GM23338 (cell line): ENCODE results near the gene NAT8L. TPM values are rescaled to one million over a fixed set of nuclear protein-coding genes. Genes with fewer than 3 reads are reported as not detected.

ENCODE experiments used
- ATAC-seq: fragments of 200-7000 bp; cut with Tn5 transposase; 3 replicates; pipeline ENCODE4 v1.9.1; 2020
- DNase-seq: peaks from one replicate; pipeline ENCODE4 v3.0.0-alpha.2; 2015; ENCODE audit warnings: low spot score
- H2AFZ ChIP-seq: fragments of 200-600 bp; sonication (generic); 2 replicates; pipeline ENCODE4 v1.8.0; 2016; ENCODE audit warnings: antibody characterized with exemption, mild to moderate bottlenecking, moderate library complexity
- H3F3A ChIP-seq: fragments of 200-600 bp; sonication (generic); replicated peaks from 2 replicates; pipeline ENCODE4 v1.8.0; 2017; ENCODE audit warnings: antibody characterized with exemption, mixed run types, low read depth
- H3K27ac ChIP-seq: fragments of 200-600 bp; sonication (generic); 2 replicates; pipeline ENCODE4 v1.6.1; 2016; ENCODE audit warnings: low read depth
- H3K27me3 ChIP-seq: fragments of 200-600 bp; sonication (generic); 2 replicates; pipeline ENCODE4 v1.8.0; 2016; ENCODE audit warnings: mild to moderate bottlenecking, mixed run types, moderate library complexity; ENCODE audit not compliant: insufficient read depth
- H3K36me3 ChIP-seq: fragments of 200-600 bp; sonication (generic); 2 replicates; pipeline ENCODE4 v1.8.0; 2016; ENCODE audit warnings: mild to moderate bottlenecking; ENCODE audit not compliant: insufficient read depth
- H3K4me1 ChIP-seq: fragments of 200-600 bp; sonication (generic); 2 replicates; pipeline ENCODE4 v1.8.0; 2016; ENCODE audit warnings: mild to moderate bottlenecking, moderate library complexity; ENCODE audit not compliant: insufficient read depth
- H3K4me2 ChIP-seq: fragments of 200-600 bp; sonication (generic); 2 replicates; pipeline ENCODE4 v1.7.1; 2017; ENCODE audit warnings: mixed run types
- H3K4me3 ChIP-seq: fragments of 200-600 bp; sonication (generic); 2 replicates; pipeline ENCODE4 v1.6.1; 2016; ENCODE audit warnings: mixed run types
- H3K79me2 ChIP-seq: fragments of 200-600 bp; sonication (generic); replicated peaks from 2 replicates; pipeline ENCODE4 v1.8.0; 2017; ENCODE audit warnings: mild to moderate bottlenecking; ENCODE audit not compliant: insufficient read depth
- H3K9me2 ChIP-seq: fragments of 200-600 bp; sonication (generic); 2 replicates; pipeline ENCODE4 v1.8.0; 2017; ENCODE audit not compliant: insufficient read depth
- H4K20me1 ChIP-seq: fragments of 200-600 bp; sonication (generic); replicated peaks from 2 replicates; pipeline ENCODE4 v1.8.0; 2017; ENCODE audit warnings: mild to moderate bottlenecking; ENCODE audit not compliant: insufficient read depth
- H3K27ac Mint-ChIP-seq: 2 replicates; pipeline ENCODE4 v1.8.0; 2020; ENCODE audit warnings: inconsistent platforms, mild to moderate bottlenecking, moderate library complexity, mixed read lengths
- H3K27me3 Mint-ChIP-seq: 3 replicates; pipeline ENCODE4 v1.8.0; 2022; ENCODE audit warnings: low read depth, mild to moderate bottlenecking, moderate library complexity, mixed read lengths, inconsistent platforms; ENCODE audit not compliant: insufficient read depth, poor library complexity
- H3K36me3 Mint-ChIP-seq: 3 replicates; pipeline ENCODE4 v1.8.0; 2021; ENCODE audit warnings: low read depth, mild to moderate bottlenecking, inconsistent platforms, moderate library complexity, mixed read lengths
- H3K4me1 Mint-ChIP-seq: 3 replicates; pipeline ENCODE4 v1.8.0; 2020; ENCODE audit warnings: mild to moderate bottlenecking, inconsistent platforms, mixed read lengths
- H3K4me3 Mint-ChIP-seq: 3 replicates; pipeline ENCODE4 v1.8.0; 2021; ENCODE audit warnings: moderate library complexity, mild to moderate bottlenecking, inconsistent platforms, mixed read lengths
- H3K9me3 Mint-ChIP-seq: 3 replicates; pipeline ENCODE4 v1.8.0; 2020; ENCODE audit warnings: moderate library complexity, mild to moderate bottlenecking, inconsistent platforms, mixed read lengths
- CREB1 ChIP-seq: fragments of 250-450 bp; sonication (Bioruptor Pico); IDR thresholded peaks from 2 replicates; pipeline ENCODE4 v1.5.0; 2020; ENCODE audit warnings: low read depth, mild to moderate bottlenecking, moderate library complexity
- CTCF ChIP-seq, 2 experiments: fragments of 200-600 bp in 1 of 2; sonication (generic) in 1 of 2; conservative IDR thresholded peaks; 2 replicates each; pipeline versions ENCODE4 v1.5.1 to v1.6.1; 2016 to 2017; ENCODE audit warnings: antibody characterized with exemption in 2 of 2, low read depth in 2 of 2, mild to moderate bottlenecking in 2 of 2, moderate library complexity in 1 of 2
- ETS1 ChIP-seq: IDR thresholded peaks from 2 replicates; pipeline ENCODE4 v1.6.1; 2016; ENCODE audit warnings: antibody characterized with exemption
- EZH2 ChIP-seq: fragments of 200-600 bp; sonication (generic); IDR thresholded peaks from one replicate; pipeline ENCODE4 v1.8.0; 2017; ENCODE audit warnings: antibody characterized with exemption, mild to moderate bottlenecking, low read depth; ENCODE audit not compliant: unreplicated experiment
- EZH2phosphoT487 ChIP-seq: fragments of 200-600 bp; sonication (generic); IDR thresholded peaks from one replicate; pipeline ENCODE4 v1.8.1; 2018; ENCODE audit warnings: antibody characterized with exemption; ENCODE audit not compliant: unreplicated experiment
- JUNB ChIP-seq: IDR thresholded peaks from one replicate; pipeline ENCODE4 v1.6.1; 2016; ENCODE audit warnings: antibody characterized with exemption; ENCODE audit not compliant: unreplicated experiment
- NANOG ChIP-seq: IDR thresholded peaks from 2 replicates; pipeline ENCODE4 v1.6.1; 2016; ENCODE audit warnings: antibody characterized with exemption, borderline replicate concordance
- POLR2AphosphoS5 ChIP-seq: IDR thresholded peaks from 2 replicates; pipeline ENCODE4 v1.6.1; 2016; ENCODE audit warnings: antibody characterized with exemption, low read depth
- REST ChIP-seq: IDR thresholded peaks from one replicate; pipeline ENCODE4 v1.6.1; 2018; ENCODE audit warnings: antibody characterized with exemption; ENCODE audit not compliant: unreplicated experiment
- STAT1 ChIP-seq: IDR thresholded peaks from one replicate; pipeline ENCODE4 v1.6.1; 2016; ENCODE audit warnings: antibody characterized with exemption; ENCODE audit not compliant: unreplicated experiment
- ZNF114 ChIP-seq: fragments of 250-450 bp; sonication (Bioruptor Pico); IDR thresholded peaks from 2 replicates; pipeline ENCODE4 v1.5.0; 2020; ENCODE audit warnings: mild to moderate bottlenecking, moderate library complexity
- ZNF331 ChIP-seq: fragments of 250-450 bp; sonication (Bioruptor Pico); IDR thresholded peaks from 2 replicates; pipeline ENCODE4 v1.5.0; 2020; ENCODE audit warnings: low read depth, mild to moderate bottlenecking, moderate library complexity
- ZNF462 ChIP-seq: fragments of 250-450 bp; sonication (Bioruptor Pico); IDR thresholded peaks from 2 replicates; pipeline ENCODE4 v1.5.0; 2020; ENCODE audit warnings: mild to moderate bottlenecking, moderate library complexity
- polyA plus RNA-seq: library from polyadenylated mRNA; unstranded; fragments of >200 nt; fragmentation: Nextera tagmentation; extraction: Ambion mirVana; gene quantifications from 2 replicates; pipeline ENCODE4 v1.2.1, GENCODE V29; 2016
- total RNA-seq: library from RNA; depleted of rRNA; stranded (reverse); fragments of >200 nt; shearing (Covaris generic); gene quantifications from 2 replicates; pipeline ENCODE4 v1.2.3, GENCODE V29; 2014

NAT8L gene
- total and polyA plus RNA-seq, 2 experiments from 2014 or later, result 1.6 to 9.7 TPM

GRCh38 chr4:2085496-2085901, 26.4 kb downstream of the NAT8L start:
- no peaks in the 10 kb centered on the region for H3K4me1 ChIP-seq
- H3K4me3 Mint-ChIP-seq, result no peak overlapping the region
- no peaks in the 10 kb centered on the region; the same call in 1 of the 2 replicates for H4K20me1 ChIP-seq
- H3F3A ChIP-seq, result no peaks in the 10 kb centered on the region
- H3K27me3 ChIP-seq, result no peaks in the 10 kb centered on the region
- no peaks in the 10 kb centered on the region for H3K79me2 ChIP-seq
- no peaks in the 10 kb centered on the region for H3K9me3 Mint-ChIP-seq
- no peaks in the 10 kb centered on the region for H3K9me2 ChIP-seq
- H3K27ac Mint-ChIP-seq, result no peak overlapping the region
- no peaks in the 10 kb centered on the region; the same call in 2 of the 3 replicates for H3K36me3 Mint-ChIP-seq
- H2AFZ ChIP-seq, result no peak overlapping the region
- no peak overlapping the region for H3K4me3 ChIP-seq
- no peaks in the 10 kb centered on the region; the same call in 2 of the 3 replicates for H3K4me1 Mint-ChIP-seq
- no peak for DNase-seq
- H3K27ac ChIP-seq, result no peak overlapping the region
- peaks cover 8% of the 10 kb centered on the region for H3K27me3 Mint-ChIP-seq
- H3K4me2 ChIP-seq, result no peak overlapping the region
- TF ChIP-seq ZNF331 (CRISPR knock-in tag) (no peak), ETS1 (no peak), CREB1 (no peak), NANOG (no peak), EZH2phosphoT487 (no peak), ZNF114 (no peak), EZH2 (no peak), STAT1 (no peak), JUNB (no peak), ZNF462 (CRISPR knock-in tag) (no peak), POLR2AphosphoS5 (no peak), CTCF (conservative IDR thresholded peaks at IDR 0.05; ENCODE audit: low read depth in 2 of 2) (no peak), REST (no peak)
- ATAC-seq, result no peak
- no peaks in the 10 kb centered on the region for H3K36me3 ChIP-seq
